Neuronal stem cell (in vitro differentiated cells): ENCODE measurements around the gene COTL1.

ENCODE experiments used
- DNase-seq: peaks from one replicate; pipeline ENCODE4 v3.0.0-alpha.2; 2013; ENCODE audit warnings: low spot score
- H2AFZ ChIP-seq: one replicate; pipeline ENCODE4 v1.6.1; 2013; ENCODE audit warnings: mild to moderate bottlenecking, low read length, inconsistent platforms
- H2AK5ac ChIP-seq: 2 replicates; pipeline ENCODE4 v1.6.1; 2013; ENCODE audit warnings: low read depth, mild to moderate bottlenecking, inconsistent platforms, low read length, moderate library complexity, mixed read lengths
- H2BK120ac ChIP-seq: 2 replicates; pipeline ENCODE4 v1.6.1; 2013; ENCODE audit warnings: low read depth, mild to moderate bottlenecking, inconsistent platforms, low read length, moderate library complexity, mixed read lengths
- H2BK12ac ChIP-seq: one replicate; pipeline ENCODE4 v1.6.1; 2013; ENCODE audit warnings: low read length, inconsistent platforms
- H2BK15ac ChIP-seq: 2 replicates; pipeline ENCODE4 v1.6.1; 2013; ENCODE audit warnings: mild to moderate bottlenecking, low read length, inconsistent platforms, mixed read lengths
- H2BK5ac ChIP-seq: one replicate; pipeline ENCODE4 v1.6.1; 2013; ENCODE audit warnings: inconsistent platforms, mild to moderate bottlenecking, low read length, moderate library complexity
- H3K14ac ChIP-seq: one replicate; pipeline ENCODE4 v1.6.1; 2013; ENCODE audit warnings: low read length, inconsistent platforms
- H3K18ac ChIP-seq: 2 replicates; pipeline ENCODE4 v1.6.1; 2013; ENCODE audit warnings: low read length, inconsistent platforms
- H3K23ac ChIP-seq: 2 replicates; pipeline ENCODE4 v1.6.1; 2013; ENCODE audit warnings: low read depth, mild to moderate bottlenecking, mixed read lengths, low read length, inconsistent platforms; ENCODE audit not compliant: poor library complexity
- H3K27ac ChIP-seq: replicated peaks from 3 replicates; pipeline ENCODE4 v1.5.1; 2013; ENCODE audit warnings: low read length, inconsistent platforms
- H3K27me3 ChIP-seq, 3 experiments: 2 replicates each; pipeline ENCODE4 v1.6.1; 2013; ENCODE audit warnings: low read length in 3 of 3, mild to moderate bottlenecking in 2 of 3, inconsistent platforms in 1 of 3, low read depth in 1 of 3, mixed read lengths in 1 of 3, moderate library complexity in 1 of 3; ENCODE audit not compliant: control insufficient read depth in 3 of 3, insufficient read depth in 3 of 3
- H3K36me3 ChIP-seq, 2 donors: replicated peaks in 1 of 2; 2 replicates each; pipeline ENCODE4 v1.6.1; 2013; ENCODE audit warnings: low read length in 2 of 2; ENCODE audit not compliant: control insufficient read depth in 2 of 2, insufficient read depth in 2 of 2
- H3K4ac ChIP-seq: 2 replicates; pipeline ENCODE4 v1.6.1; 2013; ENCODE audit warnings: inconsistent platforms, mild to moderate bottlenecking, low read length, moderate library complexity
- H3K4me1 ChIP-seq, 2 donors: 1 replicate in 1 of 2; 2 replicates in 1 of 2; pipeline ENCODE4 v1.6.1; 2013; ENCODE audit warnings: low read length in 2 of 2, low read depth in 1 of 2; ENCODE audit not compliant: control insufficient read depth in 2 of 2, insufficient read depth in 1 of 2
- H3K4me2 ChIP-seq: one replicate; pipeline ENCODE4 v1.6.1; 2013; ENCODE audit warnings: mild to moderate bottlenecking, low read length, inconsistent platforms; ENCODE audit not compliant: insufficient read depth, poor library complexity, severe bottlenecking
- H3K4me3 ChIP-seq, 2 donors: 2 replicates each; pipeline ENCODE4 v1.5.1; 2013; ENCODE audit warnings: low read length in 2 of 2, mild to moderate bottlenecking in 2 of 2, inconsistent platforms in 1 of 2, moderate library complexity in 1 of 2
- H3K79me1 ChIP-seq: one replicate; pipeline ENCODE4 v1.6.1; 2013; ENCODE audit warnings: low read depth, mild to moderate bottlenecking, inconsistent platforms, low read length, moderate library complexity
- H3K9ac ChIP-seq: one replicate; pipeline ENCODE4 v1.6.1; 2013; ENCODE audit warnings: mild to moderate bottlenecking, low read depth, low read length, inconsistent platforms; ENCODE audit not compliant: poor library complexity
- H3K9me3 ChIP-seq, 2 donors: replicated peaks in 1 of 2; 2 replicates each; pipeline versions ENCODE3 to v1.6.1; 2013; ENCODE audit warnings: low read length in 2 of 2, mild to moderate bottlenecking in 2 of 2, inconsistent platforms in 1 of 2, low read depth in 1 of 2, mixed read lengths in 1 of 2, moderate library complexity in 1 of 2; ENCODE audit not compliant: control insufficient read depth in 2 of 2, insufficient read depth in 1 of 2
- H4K8ac ChIP-seq: one replicate; pipeline ENCODE4 v1.6.1; 2013; ENCODE audit warnings: low read depth, mild to moderate bottlenecking, inconsistent platforms, low read length, moderate library complexity
- H4K91ac ChIP-seq: one replicate; pipeline ENCODE4 v1.6.1; 2013; ENCODE audit warnings: low read length, low read depth, mild to moderate bottlenecking, inconsistent platforms; ENCODE audit not compliant: poor library complexity
- WGBS, 2 donors: extraction: QIAGEN DNeasy Blood & Tissue Kit; methylation state at CpG; one replicate each; pipeline ENCODE4 v1.1.7; 2013; ENCODE audit warnings: missing lambda C conversion rate in 2 of 2, mixed read lengths in 1 of 2; ENCODE audit not compliant: insufficient read length in 2 of 2, insufficient replicate concordance in 1 of 2; ENCODE audit errors: extremely low coverage in 2 of 2; 5-methylcytosine and 5-hydroxymethylcytosine counted together

Gene COTL1

GRCh38 chr16:84631886-84632285, 14.0 kb upstream of the COTL1 start:
- Histone ChIP-seq H3K4me2 (no peak overlapping the region), H3K27me3 (no peaks in the 10 kb centered on the region), H3K4me1 (peaks cover 0 to 2% of the 10 kb centered on the region in 2 donors), H3K18ac (no peak overlapping the region), H2AK5ac (no peak overlapping the region), H4K8ac (no peak overlapping the region), H2BK5ac (no peak overlapping the region), H3K4ac (no peak overlapping the region), H3K9ac (no peak overlapping the region), H3K23ac (no peak overlapping the region), H3K27ac (no peak overlapping the region), H2BK15ac (no peak overlapping the region), H3K14ac (no peak overlapping the region), H3K36me3 (no peaks in the 10 kb centered on the region), H2BK12ac (no peak overlapping the region), H3K9me3 (no peaks in the 10 kb centered on the region), H2AFZ (no peak overlapping the region), H4K91ac (no peak overlapping the region), H2BK120ac (no peak overlapping the region), H3K4me3 (no peak overlapping the region), H3K79me1 (peaks cover 2% of the 10 kb centered on the region)
- DNase-seq = no peak
- no CpG with 5 or more reads among the region's 6 CpGs for WGBS, 2 donors

- H3K4me1 ChIP-seq = peaks cover 0 to 2% of the 10 kb centered on the region in 2 donors
- peaks cover 2% of the 10 kb centered on the region for H3K79me1 ChIP-seq
- no peak overlapping the region for H2BK15ac ChIP-seq
- no peak overlapping the region for H3K9ac ChIP-seq
- WGBS, 2 donors = no CpG with 5 or more reads among the region's 4 CpGs
- H3K9me3 ChIP-seq = no peaks in the 10 kb centered on the region
- H2AFZ ChIP-seq = no peak overlapping the region
- no peak overlapping the region for H2AK5ac ChIP-seq
- H3K18ac ChIP-seq = no peak overlapping the region
- no peak for DNase-seq
- H2BK120ac ChIP-seq = no peak overlapping the region
- no peak overlapping the region for H3K4me3 ChIP-seq
- H3K14ac ChIP-seq = no peak overlapping the region
- H3K27me3 ChIP-seq = no peaks in the 10 kb centered on the region
- H3K36me3 ChIP-seq = no peaks in the 10 kb centered on the region
- no peak overlapping the region for H4K91ac ChIP-seq
- H3K23ac ChIP-seq = no peak overlapping the region
- no peak overlapping the region for H3K27ac ChIP-seq
- H4K8ac ChIP-seq = no peak overlapping the region
- H3K4me2 ChIP-seq = no peak overlapping the region
- no peak overlapping the region for H3K4ac ChIP-seq
- H2BK12ac ChIP-seq = no peak overlapping the region
- H2BK5ac ChIP-seq = no peak overlapping the region
Observed at GRCh38 chr16:84631153-84631466, 13.2 kb upstream of the COTL1 start.

DNA sequence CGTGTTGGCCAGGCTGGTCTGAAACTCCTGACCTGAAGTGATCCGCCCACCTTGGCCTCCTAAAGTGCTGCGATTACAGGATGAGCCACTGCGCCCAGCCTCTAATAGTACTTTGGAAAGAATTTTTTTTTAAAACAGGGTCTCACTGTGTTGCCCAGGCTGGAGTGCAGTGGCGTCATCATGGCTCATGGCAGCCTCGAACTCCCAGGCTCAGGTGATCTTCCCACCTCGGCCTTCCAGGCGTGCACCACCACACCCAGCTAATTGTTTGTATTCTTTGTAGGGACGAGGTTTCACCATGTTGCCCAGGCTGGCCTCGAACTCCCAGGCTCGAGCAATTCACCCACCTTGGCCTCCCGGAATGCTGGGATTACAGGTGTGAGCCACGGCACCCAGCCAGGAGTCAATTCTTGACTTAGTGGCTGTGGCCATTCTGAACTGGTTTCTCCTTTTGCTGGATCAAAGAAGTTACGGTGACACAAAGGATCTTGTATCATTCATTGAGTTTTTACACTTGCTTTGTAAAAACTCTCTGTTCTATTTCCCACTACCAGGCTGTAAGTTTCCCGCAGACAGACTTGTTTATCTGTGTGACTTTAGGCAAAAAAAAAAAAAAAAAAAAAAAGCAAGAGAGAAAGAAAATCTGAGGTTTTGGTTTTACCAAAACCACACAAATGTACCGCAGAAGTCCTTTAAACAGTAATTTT, 12.7 kb upstream of the COTL1 start:
- no CpG with 5 or more reads among the region's 16 CpGs for WGBS, 2 donors
- H3K9ac ChIP-seq = no peak overlapping the region
- H2BK120ac ChIP-seq = no peak overlapping the region
- H3K4me3 ChIP-seq = no peak overlapping the region
- H3K4ac ChIP-seq = no peak overlapping the region
- no peaks in the 10 kb centered on the region for H3K27me3 ChIP-seq
- no peaks in the 10 kb centered on the region for H3K36me3 ChIP-seq
- H4K91ac ChIP-seq = no peak overlapping the region
- no peak for DNase-seq
- H3K79me1 ChIP-seq = peaks cover 2% of the 10 kb centered on the region
- H2AK5ac ChIP-seq = no peak overlapping the region
- H3K23ac ChIP-seq = no peak overlapping the region
- no peak overlapping the region for H2AFZ ChIP-seq
- no peak overlapping the region for H3K4me2 ChIP-seq
- no peak overlapping the region for H3K27ac ChIP-seq
- no peak overlapping the region for H2BK5ac ChIP-seq
- H4K8ac ChIP-seq = no peak overlapping the region
- H3K14ac ChIP-seq = no peak overlapping the region
- H2BK15ac ChIP-seq = no peak overlapping the region
- no peaks in the 10 kb centered on the region for H3K9me3 ChIP-seq
- no peak overlapping the region for H2BK12ac ChIP-seq
- H3K4me1 ChIP-seq = peaks cover 0 to 2% of the 10 kb centered on the region in 2 donors
- H3K18ac ChIP-seq = no peak overlapping the region

- Histone ChIP-seq H3K79me1 (peaks cover 2% of the 10 kb centered on the region), H3K4me3 (no peak overlapping the region), H3K23ac (no peak overlapping the region), H3K4me2 (no peak overlapping the region), H3K9me3 (no peaks in the 10 kb centered on the region), H3K18ac (no peak overlapping the region), H2BK15ac (no peak overlapping the region), H3K4me1 (peaks cover 0 to 2% of the 10 kb centered on the region in 2 donors), H3K36me3 (no peaks in the 10 kb centered on the region), H2AFZ (no peak overlapping the region), H4K91ac (no peak overlapping the region), H2BK5ac (no peak overlapping the region), H3K27me3 (no peaks in the 10 kb centered on the region), H2BK12ac (no peak overlapping the region), H4K8ac (no peak overlapping the region), H2AK5ac (no peak overlapping the region), H2BK120ac (no peak overlapping the region), H3K14ac (no peak overlapping the region), H3K27ac (no peak overlapping the region), H3K9ac (no peak overlapping the region), H3K4ac (no peak overlapping the region)
- WGBS, 2 donors = no CpG with 5 or more reads among the region's 5 CpGs
- DNase-seq = no peak
Observed at GRCh38 chr16:84630009-84630408, 12.1 kb upstream of the COTL1 start.
